HG03575 (cell line): ENCODE data around the gene LAMC2.
"Not testable (repeated sequence)": the region's sequence is repeated elsewhere in the genome, so short reads cannot be mapped to it uniquely, and the experiment has no call there.

Experiments
- ATAC-seq: cut with Tn5 transposase; IDR thresholded peaks from one replicate; pipeline ENCODE4 v1.9.1; 2021; ENCODE audit not compliant: unreplicated experiment, insufficient number of reproducible peaks, low FRiP score; ENCODE audit errors: extremely low read depth

The LAMC2 gene

GRCh38 chr1:183247484-183247883, 61.4 kb downstream of the LAMC2 start:
- no peak for ATAC-seq

GRCh38 chr1:183247931-183248330, 61.9 kb downstream of the LAMC2 start:
- no peak for ATAC-seq

GRCh38 chr1:183248989-183249691, 63.1 kb downstream of the LAMC2 start:
- ATAC-seq: no peak

- no peak for ATAC-seq
These were observed 63.9 kb downstream of the LAMC2 start for GRCh38 chr1:183249941-183250452.

GRCh38 chr1:183251101-183251958, 65.3 kb downstream of the LAMC2 start:
- no peak for ATAC-seq

GRCh38 chr1:183251959-183252450, 65.9 kb downstream of the LAMC2 start:
- ATAC-seq: no peak

GRCh38 chr1:183255073-183255472, 69.0 kb downstream of the LAMC2 start:
- no peak for ATAC-seq

- no peak for ATAC-seq
These were observed 73.9 kb downstream of the LAMC2 start for GRCh38 chr1:183259924-183260323.

- ATAC-seq: no peak
These were observed 76.7 kb downstream of the LAMC2 start for GRCh38 chr1:183262628-183263200.

GRCh38 chr1:183263886-183264602, 78.0 kb downstream of the LAMC2 start:
- no peak for ATAC-seq

- no peak for ATAC-seq
These were observed 81.8 kb downstream of the LAMC2 start for GRCh38 chr1:183267646-183268431.

GRCh38 chr1:183270541-183271141, 84.6 kb downstream of the LAMC2 start:
- ATAC-seq: no peak

- ATAC-seq: no peak
These were observed 86.4 kb downstream of the LAMC2 start for GRCh38 chr1:183272390-183272848.

GRCh38 chr1:183273300-183273699, 87.2 kb downstream of the LAMC2 start:
- no peak for ATAC-seq

GRCh38 chr1:183273984-183274383, 87.9 kb downstream of the LAMC2 start:
- not testable (repeated sequence) for ATAC-seq

- ATAC-seq: no peak
These were observed 88.8 kb downstream of the LAMC2 start for GRCh38 chr1:183274836-183275235.

GRCh38 chr1:183275322-183275721, 89.3 kb downstream of the LAMC2 start:
- ATAC-seq: no peak
